Neural cell (in vitro differentiated cells): ENCODE measurements around the gene DMGDH. TPM values are rescaled to one million over a fixed set of nuclear protein-coding genes. Genes with fewer than 3 reads are reported as not detected.

ENCODE experiments used
- H2AFZ ChIP-seq: fragments of 200-600, 300-800 bp; sonication (generic), shearing (Covaris generic); 2 replicates; pipeline ENCODE4 v1.6.0; 2014; ENCODE audit warnings: low read depth, mild to moderate bottlenecking, antibody characterized with exemption, low read length, moderate library complexity
- H3F3A ChIP-seq: fragments of 200-600 bp; shearing (Covaris generic); 2 replicates; pipeline ENCODE4 v1.6.1; 2016; ENCODE audit warnings: mild to moderate bottlenecking, moderate library complexity, mixed read lengths, antibody characterized with exemption, low read length; ENCODE audit not compliant: insufficient read depth, poor library complexity, severe bottlenecking
- H3K27ac ChIP-seq: fragments of 200-600, 300-800 bp; sonication (generic), shearing (Covaris generic); 2 replicates; pipeline ENCODE4 v1.5.1; 2014; ENCODE audit warnings: mild to moderate bottlenecking, low read length, moderate library complexity
- H3K27me3 ChIP-seq: fragments of 300-800, 200-600 bp; sonication (generic), shearing (Covaris generic); 2 replicates; pipeline ENCODE4 v1.6.0; 2014; ENCODE audit warnings: mild to moderate bottlenecking, low read depth, low read length, moderate library complexity; ENCODE audit not compliant: insufficient read depth
- H3K36me3 ChIP-seq: fragments of 300-800, 200-600 bp; sonication (generic), shearing (Covaris generic); 2 replicates; pipeline ENCODE4 v1.5.1; 2014; ENCODE audit warnings: mild to moderate bottlenecking, antibody characterized with exemption, low read length, moderate library complexity; ENCODE audit not compliant: insufficient read depth
- H3K4me2 ChIP-seq: fragments of 300-800, 200-600 bp; sonication (generic), shearing (Covaris generic); 2 replicates; pipeline ENCODE4 v1.6.0; 2014; ENCODE audit warnings: mild to moderate bottlenecking, low read length
- H3K4me3 ChIP-seq: fragments of 300-800, 200-600 bp; sonication (generic), shearing (Covaris generic); 2 replicates; pipeline ENCODE4 v1.5.1; 2014; ENCODE audit warnings: mild to moderate bottlenecking, low read length, moderate library complexity
- H3K79me2 ChIP-seq: fragments of 200-600 bp; shearing (Covaris generic); replicated peaks from 2 replicates; pipeline ENCODE4 v1.6.0; 2014; ENCODE audit warnings: mild to moderate bottlenecking, low read length, moderate library complexity; ENCODE audit not compliant: insufficient read depth
- H3K9ac ChIP-seq: fragments of 300-800, 200-600 bp; sonication (generic), shearing (Covaris generic); 2 replicates; pipeline ENCODE4 v1.6.1; 2016; ENCODE audit warnings: mild to moderate bottlenecking, low read length, mixed read lengths
- H3K9me2 ChIP-seq: fragments of 200-600 bp; shearing (Covaris generic); 2 replicates; pipeline ENCODE4 v1.6.1; 2016; ENCODE audit warnings: mild to moderate bottlenecking, low read length, mixed read lengths; ENCODE audit not compliant: insufficient read depth
- H3K9me3 ChIP-seq: fragments of 200-600, 300-800 bp; sonication (generic), shearing (Covaris generic); 2 replicates; pipeline ENCODE4 v1.6.1; 2016; ENCODE audit warnings: mild to moderate bottlenecking, mixed run types, low read length, moderate library complexity, mixed read lengths
- H4K20me1 ChIP-seq: fragments of 200-600 bp; shearing (Covaris generic); 2 replicates; pipeline ENCODE4 v1.6.1; 2016; ENCODE audit warnings: mild to moderate bottlenecking, mixed run types; ENCODE audit not compliant: insufficient read depth
- CTCF ChIP-seq: fragments of 450-650 bp; IDR thresholded peaks from 2 replicates; pipeline ENCODE4 v1.5.1; 2014; ENCODE audit warnings: antibody characterized with exemption, mild to moderate bottlenecking, moderate library complexity; ENCODE audit not compliant: poor library complexity, severe bottlenecking
- EP300 ChIP-seq: fragments of 450-650 bp; conservative IDR thresholded peaks from 2 replicates; pipeline ENCODE4 v1.6.1; 2014; ENCODE audit warnings: antibody characterized with exemption, mild to moderate bottlenecking, moderate library complexity; ENCODE audit not compliant: poor library complexity, severe bottlenecking
- EZH2 ChIP-seq: fragments of 200-600, 300-800 bp; shearing (Covaris generic), sonication (generic); IDR thresholded peaks from 2 replicates; pipeline ENCODE4 v1.6.1; 2014; ENCODE audit warnings: antibody characterized with exemption, low read length, borderline replicate concordance, mild to moderate bottlenecking; ENCODE audit not compliant: insufficient read depth, poor library complexity, severe bottlenecking
- MXI1 ChIP-seq: fragments of 450-650 bp; conservative IDR thresholded peaks from 2 replicates; pipeline ENCODE4 v1.6.1; 2014; ENCODE audit warnings: antibody characterized with exemption, mild to moderate bottlenecking; ENCODE audit not compliant: poor library complexity, severe bottlenecking
- POLR2AphosphoS5 ChIP-seq: IDR thresholded peaks from 2 replicates; pipeline ENCODE4 v1.6.1; 2012
- RAD21 ChIP-seq: fragments of 450-650 bp; conservative IDR thresholded peaks from 2 replicates; pipeline ENCODE4 v1.6.1; 2014; ENCODE audit warnings: antibody characterized with exemption, mild to moderate bottlenecking, moderate library complexity
- REST ChIP-seq: IDR thresholded peaks from 2 replicates; pipeline ENCODE4 v1.6.1; 2012; ENCODE audit warnings: borderline replicate concordance
- SMC3 ChIP-seq: fragments of 450-650 bp; conservative IDR thresholded peaks from 2 replicates; pipeline ENCODE4 v1.6.1; 2014; ENCODE audit warnings: antibody characterized with exemption, mild to moderate bottlenecking, moderate library complexity; ENCODE audit not compliant: poor library complexity
- TAF1 ChIP-seq: IDR thresholded peaks from 2 replicates; pipeline ENCODE4 v1.6.1; 2012; ENCODE audit warnings: low read depth
- polyA plus RNA-seq: library from polyadenylated mRNA; depleted of rRNA; stranded (reverse); fragments of >200 nt; gene quantifications from 2 replicates; pipeline ENCODE4 v1.2.3, GENCODE V29; 2014

Gene DMGDH
- polyA plus RNA-seq, 1 donor from 2014 or later, result 0.93 TPM

- Histone ChIP-seq H3K79me2 (no peaks in the 10 kb centered on the region), H2AFZ (no peak overlapping the region), H4K20me1 (no peaks in the 10 kb centered on the region), H3K9ac (no peak overlapping the region), H3K4me2 (no peak overlapping the region), H3K9me3 (no peaks in the 10 kb centered on the region), H3K27me3 (peaks cover 26% of the 10 kb centered on the region), H3K4me3 (no peak overlapping the region), H3K36me3 (no peaks in the 10 kb centered on the region), H3F3A (no peaks in the 10 kb centered on the region), H3K9me2 (no peaks in the 10 kb centered on the region), H3K27ac (no peak overlapping the region)
- TF ChIP-seq CTCF, result no peak
- TF ChIP-seq EZH2, result no peak
- TF ChIP-seq EP300, result no peak
- no peak for TF ChIP-seq SMC3
- TF ChIP-seq POLR2AphosphoS5, result no peak
- TF ChIP-seq REST, result no peak
- no peak for TF ChIP-seq MXI1
- no peak for TF ChIP-seq RAD21
- TF ChIP-seq TAF1, result no peak
Measured at GRCh38 chr5:79109527-79110492, 40.3 kb upstream of the DMGDH start.

GRCh38 chr5:79108792-79109191 lies 39.3 kb upstream of the DMGDH start:
- Histone ChIP-seq H3K79me2 (no peaks in the 10 kb centered on the region), H3K9me2 (no peaks in the 10 kb centered on the region), H2AFZ (no peak overlapping the region), H3F3A (no peaks in the 10 kb centered on the region), H4K20me1 (no peaks in the 10 kb centered on the region), H3K27ac (no peak overlapping the region), H3K9ac (no peak overlapping the region), H3K27me3 (peaks cover 26% of the 10 kb centered on the region), H3K9me3 (no peaks in the 10 kb centered on the region), H3K36me3 (no peaks in the 10 kb centered on the region), H3K4me3 (no peak overlapping the region), H3K4me2 (no peak overlapping the region)
- TF ChIP-seq POLR2AphosphoS5, result no peak
- TF ChIP-seq EP300, result no peak
- TF ChIP-seq TAF1, result no peak
- no peak for TF ChIP-seq RAD21
- no peak for TF ChIP-seq EZH2
- TF ChIP-seq MXI1, result no peak
- TF ChIP-seq REST, result no peak
- TF ChIP-seq CTCF, result no peak
- TF ChIP-seq SMC3, result no peak
